ENCODE measurements around the gene MMS19.

Gene MMS19

DNA sequence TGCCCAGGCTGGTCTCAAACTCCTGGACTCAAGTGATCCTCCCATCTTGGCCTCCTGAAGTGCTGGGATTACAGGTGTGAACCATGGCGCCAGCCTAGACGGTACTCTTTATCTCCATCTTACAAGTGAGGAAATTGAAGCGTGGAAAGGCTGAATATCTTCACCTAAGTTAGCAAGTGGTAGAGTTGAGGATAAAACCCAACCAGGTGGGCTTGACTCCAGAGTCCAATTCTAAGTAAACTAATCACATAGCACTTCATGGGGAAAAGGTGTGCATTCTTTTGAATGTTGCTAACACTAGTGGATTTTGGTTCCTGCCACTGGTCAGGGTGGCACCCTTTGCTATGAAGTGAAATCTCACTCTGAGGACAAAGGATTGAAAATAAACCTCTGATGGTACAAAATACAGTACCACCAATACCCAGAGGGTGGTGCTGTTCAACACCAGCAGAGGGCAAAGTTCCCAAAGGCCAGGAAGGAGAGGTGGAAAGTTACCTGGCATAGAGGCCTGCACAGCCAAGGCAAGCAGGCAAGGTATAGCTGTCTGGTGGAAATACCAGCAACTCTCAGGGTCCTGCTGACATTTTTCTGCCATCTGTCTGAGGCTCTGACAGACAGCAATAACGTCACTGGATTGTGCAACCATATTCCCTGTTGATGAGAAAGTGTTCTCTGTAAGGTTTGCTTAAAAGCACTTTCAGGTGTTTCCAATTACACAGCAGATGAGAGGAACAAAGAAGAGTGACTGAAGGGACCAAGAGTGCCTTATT is 34.7 kb downstream of the MMS19 start:
- peak; percentile 31 for DNase-seq

DNA sequence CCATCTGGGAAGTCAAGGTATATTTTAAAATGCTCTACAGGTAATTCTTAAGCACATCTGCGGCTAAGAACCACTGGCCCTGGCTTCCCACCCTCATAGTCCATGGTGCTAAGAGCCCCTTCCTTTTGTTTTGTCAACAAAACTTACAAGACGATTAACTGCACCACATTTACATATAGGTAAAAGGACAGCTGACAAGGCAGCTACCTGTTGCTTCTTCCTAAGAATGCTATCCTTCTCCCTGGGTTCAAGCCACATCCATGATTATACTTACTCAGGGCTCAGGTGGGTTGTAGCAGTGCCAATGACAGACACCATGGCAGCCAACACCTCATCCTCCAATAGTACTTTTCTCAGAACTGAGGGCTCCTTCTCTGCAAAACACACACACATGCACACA is 35.9 kb downstream of the MMS19 start:
- no peak for DNase-seq

DNA sequence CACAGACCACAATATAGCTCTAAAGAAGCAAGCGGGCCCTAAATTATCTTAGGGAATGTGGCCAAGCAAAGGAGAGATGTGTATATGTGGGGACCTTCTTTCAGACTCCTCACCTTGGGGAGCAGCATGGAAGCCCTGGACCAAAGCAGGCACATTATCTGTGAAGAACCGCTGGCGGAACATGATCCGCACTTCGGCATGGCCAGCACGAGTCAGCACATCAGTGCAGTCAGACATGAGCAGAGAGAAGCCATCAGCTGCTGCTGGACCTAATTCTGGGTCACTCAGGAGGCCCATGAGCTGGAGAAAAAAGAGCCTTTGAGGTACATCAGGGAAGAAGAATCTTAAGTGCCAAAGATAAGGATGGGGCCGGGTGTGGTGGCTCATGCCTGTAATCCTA is 38.3 kb downstream of the MMS19 start:
- DNase-seq, result no peak

DNA sequence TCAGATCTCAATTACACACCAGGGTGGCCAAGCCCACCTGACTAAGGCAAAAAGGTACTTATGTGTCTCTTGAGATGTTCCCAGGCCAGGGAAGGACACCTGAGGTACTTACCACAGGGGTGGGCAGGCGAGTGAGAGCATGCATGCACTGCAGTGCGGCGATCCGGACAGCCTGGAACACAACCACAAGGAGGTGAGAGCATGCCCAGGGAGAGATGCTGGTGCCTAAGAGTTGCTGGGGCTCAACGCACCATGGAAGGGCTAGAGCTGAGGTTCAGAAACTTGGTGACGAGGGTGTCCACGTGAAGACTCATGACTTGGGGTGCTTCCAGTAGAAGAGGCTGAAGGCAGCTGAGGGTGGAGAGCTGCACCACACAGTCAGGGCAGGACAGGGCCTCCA is 39.1 kb downstream of the MMS19 start:
- no peak for DNase-seq

DNA sequence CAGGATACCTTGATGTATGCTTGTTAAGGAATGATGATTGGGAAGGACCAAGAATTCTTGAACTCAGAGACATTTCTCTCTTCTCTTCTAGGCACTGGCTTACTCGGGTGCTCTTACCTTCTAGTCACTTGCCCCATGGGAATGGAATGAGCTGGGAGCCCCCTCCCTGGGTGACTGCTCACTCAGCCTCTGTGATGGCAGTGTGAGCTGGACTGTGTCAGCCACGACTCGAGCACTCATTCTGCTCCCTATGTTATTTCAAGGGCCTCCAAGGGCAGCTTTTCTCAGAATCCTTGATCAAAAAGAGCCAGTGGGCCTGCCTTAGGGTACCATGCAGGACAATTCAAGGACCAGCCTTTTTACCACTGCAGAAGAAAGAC is 41.5 kb downstream of the MMS19 start:
- DNase-seq, result no peak

DNA sequence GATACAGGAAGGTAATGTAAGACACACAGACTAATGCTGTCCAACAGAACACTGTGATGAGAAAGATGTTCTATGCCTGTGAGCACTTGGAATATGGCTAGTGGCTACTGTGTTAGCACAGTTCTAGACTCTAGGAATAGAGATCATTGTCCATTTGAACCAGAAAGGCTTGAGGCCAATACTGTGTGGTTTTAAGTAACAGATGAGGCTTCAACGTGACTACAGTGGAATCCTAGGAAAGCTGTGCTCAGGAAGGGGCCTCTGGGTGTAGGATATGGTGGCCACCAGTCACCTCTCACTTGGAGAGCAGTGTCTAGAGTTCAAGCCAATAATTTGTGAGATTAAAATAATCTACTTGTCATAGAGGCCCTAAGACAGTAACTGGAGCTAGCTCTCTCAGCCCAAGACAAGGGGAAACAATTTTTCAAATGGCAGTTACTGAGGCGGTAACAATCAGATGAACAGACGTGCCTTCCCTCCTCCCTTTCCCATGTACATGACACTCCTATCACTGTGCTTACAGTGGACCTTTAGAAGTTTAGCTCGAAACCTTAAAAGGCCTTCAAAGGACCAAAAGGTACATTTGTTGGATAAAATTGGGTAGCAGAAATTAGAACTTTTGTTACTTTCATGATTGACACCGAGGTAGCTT is 42.1 kb downstream of the MMS19 start:
- no peak for DNase-seq

DNA sequence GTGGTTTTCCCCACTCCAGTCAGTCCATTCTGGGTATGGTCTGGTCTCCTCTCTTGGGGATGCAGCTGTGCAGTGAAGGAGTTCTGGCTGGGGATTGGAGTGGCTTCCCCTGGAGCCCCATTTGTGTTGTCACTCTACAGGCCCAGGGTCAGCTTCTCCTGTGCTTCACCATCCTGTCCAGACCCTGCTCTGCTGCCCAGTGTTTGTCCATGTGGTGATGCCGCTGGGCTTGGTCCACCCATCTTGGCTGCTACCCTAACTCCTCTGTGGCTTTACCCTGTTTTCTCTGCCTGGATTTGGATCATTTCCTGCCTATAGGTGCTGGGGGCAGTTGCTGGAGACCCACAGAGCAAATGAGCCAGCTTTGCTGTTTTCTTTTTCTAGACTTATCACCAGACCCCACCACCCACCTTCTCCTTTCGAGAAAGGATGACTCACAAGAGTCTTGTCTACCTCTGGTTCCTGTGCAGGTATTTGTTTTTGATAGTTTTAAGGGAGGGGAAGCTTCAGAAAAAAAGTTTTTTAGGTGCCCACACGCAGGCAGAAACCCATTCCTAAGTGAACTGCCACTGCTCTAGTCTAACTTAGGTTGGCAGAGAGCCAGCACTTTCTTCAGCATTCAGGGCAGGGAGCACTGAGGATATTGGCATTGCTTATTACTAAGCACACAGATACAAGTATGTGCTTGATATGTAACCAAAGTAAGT is 43.7 kb downstream of the MMS19 start:
- no peak for DNase-seq

DNA sequence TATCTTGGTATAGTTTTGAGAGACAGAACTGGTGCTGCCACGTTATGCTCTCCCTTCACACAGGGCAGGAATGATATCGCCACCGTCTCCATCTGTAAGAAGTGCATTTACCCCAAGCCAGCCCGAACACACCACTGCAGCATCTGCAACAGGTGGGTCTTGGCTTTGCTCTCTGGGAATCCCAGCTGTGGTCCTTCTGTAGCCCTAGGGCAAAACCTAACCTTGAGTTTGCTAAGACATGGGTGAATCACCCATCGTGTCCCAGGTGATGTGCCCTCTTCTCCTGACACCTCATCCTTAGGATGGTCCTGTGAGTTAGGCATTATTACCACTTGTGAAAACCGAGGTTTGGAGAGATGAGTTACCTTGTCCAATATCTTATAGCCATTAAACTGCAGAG is 45.9 kb downstream of the MMS19 start:
- no peak for DNase-seq

DNA sequence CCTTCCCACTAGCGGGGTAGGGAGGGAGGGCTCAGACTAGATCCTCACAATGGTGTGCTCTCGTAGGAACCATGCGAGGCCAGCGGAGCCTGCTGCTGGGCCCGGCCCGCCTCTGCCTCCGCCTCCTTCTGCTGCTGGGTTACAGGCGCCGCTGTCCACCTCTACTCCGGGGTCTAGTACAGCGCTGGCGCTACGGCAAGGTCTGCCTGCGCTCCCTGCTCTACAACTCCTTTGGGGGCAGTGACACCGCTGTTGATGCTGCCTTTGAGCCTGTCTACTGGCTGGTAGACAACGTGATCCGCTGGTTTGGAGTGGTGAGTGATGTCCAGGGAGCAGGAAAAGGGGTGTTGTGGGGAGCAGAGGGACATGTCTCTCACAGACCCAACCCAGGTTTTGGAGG is 46.6 kb downstream of the MMS19 start:
- no peak for DNase-seq

DNA sequence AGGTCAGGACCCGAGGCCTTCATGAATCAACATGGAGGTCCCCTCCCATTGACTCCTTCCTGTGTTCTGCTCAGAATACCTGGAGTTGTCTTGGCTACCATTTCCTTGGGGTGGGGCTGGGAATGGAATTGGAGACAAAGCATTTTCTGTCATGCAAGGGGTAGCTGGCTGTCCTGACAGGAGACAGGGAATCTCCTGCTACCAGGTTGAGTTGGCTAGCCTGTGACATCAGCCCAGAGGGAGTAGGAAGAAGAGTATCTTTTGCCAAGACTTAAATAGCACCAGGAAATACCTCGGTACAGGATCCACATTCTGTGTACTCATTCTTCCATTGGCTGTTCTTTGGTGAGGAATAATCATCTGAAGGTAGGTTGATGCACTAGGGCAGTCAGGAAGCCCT is 47.4 kb downstream of the MMS19 start:
- DNase-seq, result no peak

DNA sequence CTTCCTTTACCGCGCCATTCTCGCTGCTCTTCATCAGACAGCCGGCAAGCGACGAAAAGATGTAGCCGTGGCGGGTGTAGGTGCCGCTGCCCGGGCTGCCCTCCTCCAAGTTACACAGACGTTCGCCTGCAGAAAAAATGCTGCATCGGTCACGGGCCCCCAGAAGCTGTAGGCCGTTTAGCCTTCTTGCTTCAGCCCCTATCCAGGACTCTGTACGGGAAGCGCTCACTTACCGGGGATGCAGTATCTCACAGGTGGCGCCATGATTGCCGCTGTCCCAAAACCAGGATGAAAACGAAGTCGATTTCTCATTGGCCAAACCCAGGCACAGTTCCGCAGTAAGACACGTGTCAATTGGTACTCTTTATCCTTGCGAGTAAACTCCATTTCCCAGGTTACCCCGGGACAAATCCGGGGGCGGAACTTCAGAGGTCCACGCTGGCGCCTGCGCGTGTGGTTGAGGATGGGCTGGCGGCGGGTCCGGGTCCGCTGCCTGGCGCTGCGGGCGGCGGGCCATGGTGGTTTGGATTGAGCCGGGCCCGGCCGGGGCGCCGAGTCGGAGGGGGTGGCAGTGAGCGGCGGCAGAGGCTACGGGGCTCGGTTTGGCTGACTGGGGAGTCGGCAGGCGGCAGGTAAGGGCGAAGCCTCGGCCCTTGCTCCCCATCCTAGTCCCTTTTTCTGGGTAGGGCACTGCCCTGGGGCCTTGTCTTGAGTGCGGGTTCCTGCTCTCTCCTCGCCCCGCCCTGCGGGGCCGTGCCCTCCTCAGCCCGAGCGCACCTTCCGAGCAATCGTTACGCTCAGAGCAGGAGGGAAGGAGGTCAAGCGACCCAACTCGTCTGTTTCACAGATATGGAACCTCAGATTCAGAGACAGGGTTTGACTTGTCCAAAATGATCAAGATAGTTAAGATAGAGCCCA is 52.2 kb downstream of the MMS19 start, which contains the start of the genes EXOSC1 and ZDHHC16:
TSS of gene EXOSC1 (minus strand) at position 285 of the 918 bp plus-strand sequence. CDS start at position 264, 21 bp downstream.
TSS of gene ZDHHC16 (plus strand) at position 454 of the 918 bp plus-strand sequence. CDS start 5,501 bp downstream, outside the sequence.
- peak; percentile 96 for DNase-seq

DNA sequence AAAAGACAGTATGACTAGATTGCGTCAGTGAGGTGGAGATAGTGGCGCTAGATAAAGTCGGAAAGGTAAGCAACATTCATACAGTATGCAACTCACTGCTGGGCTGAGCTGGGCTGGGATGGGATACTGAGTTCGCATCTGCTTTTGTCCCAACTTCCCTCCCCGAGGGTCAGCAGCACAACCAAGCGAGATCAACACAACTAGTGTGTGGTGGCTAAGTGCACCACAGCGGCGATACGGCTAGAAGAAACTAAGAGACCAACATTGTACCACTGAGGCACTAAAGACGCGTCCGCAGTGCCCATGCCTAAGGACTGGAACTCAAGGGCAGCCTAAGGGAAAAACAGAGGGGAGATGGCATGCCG is 52.9 kb downstream of the MMS19 start:
- no peak for DNase-seq

DNA sequence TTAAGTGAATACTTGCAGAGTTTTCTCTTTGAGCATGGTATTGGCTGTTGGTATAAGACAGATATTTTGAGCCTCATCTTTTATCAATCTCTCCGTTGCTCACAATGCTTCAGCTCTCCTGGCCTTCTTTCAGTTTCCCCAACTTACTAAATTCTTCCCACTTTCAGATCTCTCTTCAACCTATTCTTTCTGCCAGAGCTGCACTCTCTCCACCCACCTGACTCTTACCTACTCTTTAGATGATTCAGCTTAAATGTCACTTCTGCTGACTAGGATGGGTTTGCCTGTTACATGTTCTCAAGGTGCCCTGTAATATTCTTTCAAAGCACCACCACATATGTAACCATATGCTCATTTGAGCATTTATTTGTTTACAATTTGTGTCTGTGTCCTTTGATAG is 54.0 kb downstream of the MMS19 start:
- no peak for DNase-seq

DNA sequence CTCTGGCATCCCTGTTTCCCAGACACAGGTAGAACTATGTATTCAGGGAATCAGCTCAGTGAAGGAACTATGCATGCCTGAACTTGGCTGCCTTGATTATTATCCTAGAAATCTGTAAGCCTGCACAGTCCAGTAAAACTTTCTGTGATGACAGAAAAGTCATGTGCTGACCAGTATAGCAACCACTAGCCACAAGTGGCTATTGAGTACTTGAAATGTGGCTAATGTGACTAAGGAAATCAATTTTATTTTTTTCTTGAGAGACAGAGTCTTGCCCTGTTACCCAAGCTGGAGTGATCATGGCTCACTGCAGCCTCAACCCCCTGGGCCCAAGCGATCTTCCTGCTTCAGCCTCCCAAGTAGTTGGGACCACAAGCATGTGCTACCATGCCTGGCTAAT is 55.9 kb downstream of the MMS19 start:
- no peak for DNase-seq

DNA sequence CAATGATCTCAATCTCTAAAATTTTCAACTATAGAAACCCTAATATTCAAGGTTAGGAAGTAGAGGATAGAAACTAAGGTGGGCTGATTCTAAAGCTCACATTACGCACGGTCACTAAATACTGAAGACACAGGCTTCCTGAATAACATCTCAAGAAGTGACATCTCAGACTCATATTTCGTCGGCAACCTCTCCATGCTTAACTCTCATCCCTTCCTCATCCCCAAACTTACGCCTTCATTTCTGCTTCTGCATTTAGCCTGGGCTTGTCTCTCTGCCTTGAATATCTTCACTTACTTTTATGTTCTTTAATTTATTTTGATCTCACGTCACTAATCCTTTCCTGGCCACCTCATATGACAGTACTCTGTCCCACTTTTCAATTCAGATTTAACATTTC is 63.0 kb downstream of the MMS19 start:
- DNase-seq, result no peak

DNA sequence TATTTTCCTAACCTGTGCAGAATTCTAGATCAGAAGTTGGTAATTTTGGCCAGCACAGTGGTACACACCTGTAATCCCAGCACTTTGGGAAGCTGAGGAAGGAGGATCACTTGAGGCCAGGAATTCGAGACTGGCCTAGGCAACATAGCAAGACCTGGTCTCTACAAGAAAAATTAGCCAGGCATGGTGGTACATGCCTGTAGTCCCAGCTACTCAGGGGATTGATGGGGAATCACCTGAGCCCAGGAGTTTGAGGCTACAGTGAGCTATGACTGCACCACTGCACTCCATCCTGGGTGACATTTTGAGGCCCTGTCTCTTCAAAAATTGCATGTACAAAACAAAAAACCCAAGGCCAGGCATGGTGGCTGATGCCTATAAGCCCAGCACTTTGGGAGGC is 63.7 kb downstream of the MMS19 start:
- no peak for DNase-seq

DNA sequence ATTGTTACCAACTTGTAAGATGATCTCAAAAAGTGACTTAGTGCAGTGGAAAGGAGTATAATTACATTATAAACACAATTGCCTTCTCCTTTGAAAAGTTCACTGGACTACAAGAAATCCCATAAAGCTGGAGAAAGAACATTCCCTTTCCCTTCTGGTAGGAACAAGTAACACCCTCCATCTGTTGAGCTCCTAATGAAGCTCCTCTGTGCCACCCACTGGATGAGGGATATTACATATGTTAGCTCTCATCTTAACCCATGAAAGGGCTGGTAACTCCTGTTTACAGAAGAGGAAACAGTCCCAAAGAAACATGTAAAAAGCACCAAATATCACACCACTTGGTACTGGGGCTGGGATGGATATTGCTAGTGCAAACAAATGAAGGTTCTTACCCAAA is 64.2 kb downstream of the MMS19 start:
- DNase-seq, result no peak

DNA sequence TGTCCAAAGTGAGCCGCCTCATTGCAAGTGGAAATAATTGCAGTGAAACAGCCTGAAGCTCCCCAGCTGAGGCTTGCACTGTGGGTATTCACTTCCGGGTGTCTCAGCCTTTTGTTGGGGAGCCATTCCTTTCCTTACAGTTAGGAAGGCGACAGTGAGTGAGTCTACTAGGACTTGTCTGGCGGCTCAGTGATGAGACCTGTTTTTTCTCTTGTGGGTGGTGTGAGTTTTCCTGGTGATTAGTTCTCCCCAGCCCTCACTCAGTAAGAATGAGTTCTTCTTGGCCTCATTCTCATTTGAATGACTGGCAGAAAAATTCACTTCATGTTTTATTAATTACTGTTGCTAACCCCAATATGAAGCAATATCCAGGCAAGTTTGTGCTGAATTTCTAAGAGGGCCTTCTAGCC is 69.6 kb downstream of the MMS19 start:
- DNase-seq, result peak; percentile 52

DNA sequence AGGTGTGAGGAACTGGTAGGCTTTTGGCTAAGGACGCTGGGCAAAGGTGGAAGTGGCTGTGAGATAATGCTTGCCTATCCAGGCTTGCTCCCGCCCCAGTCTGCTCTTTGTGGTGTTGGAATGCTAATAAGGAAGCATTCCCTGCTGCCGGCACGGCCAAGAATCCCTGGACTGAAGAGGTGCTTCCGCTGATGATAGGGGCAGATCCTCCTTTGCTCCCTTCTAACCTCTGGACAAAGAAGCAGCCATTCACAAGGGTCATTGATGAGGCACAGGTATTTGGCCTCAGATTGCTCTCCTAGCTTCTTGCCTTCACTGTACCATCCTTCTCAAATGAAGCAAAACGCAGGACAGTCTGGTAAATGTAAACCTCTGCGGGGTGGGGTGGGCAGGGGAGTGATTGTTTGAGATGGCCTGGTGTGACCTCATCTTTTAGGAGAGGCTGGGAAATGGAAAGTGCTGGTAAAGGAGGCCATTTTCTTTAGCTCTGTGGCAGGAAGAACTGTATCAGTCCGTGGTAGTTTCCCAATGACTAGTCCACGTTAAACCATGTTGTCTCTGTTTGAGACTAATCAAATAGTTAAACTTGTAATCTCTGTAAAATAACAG is 70.5 kb downstream of the MMS19 start:
- DNase-seq, result peak; percentile 73

DNA sequence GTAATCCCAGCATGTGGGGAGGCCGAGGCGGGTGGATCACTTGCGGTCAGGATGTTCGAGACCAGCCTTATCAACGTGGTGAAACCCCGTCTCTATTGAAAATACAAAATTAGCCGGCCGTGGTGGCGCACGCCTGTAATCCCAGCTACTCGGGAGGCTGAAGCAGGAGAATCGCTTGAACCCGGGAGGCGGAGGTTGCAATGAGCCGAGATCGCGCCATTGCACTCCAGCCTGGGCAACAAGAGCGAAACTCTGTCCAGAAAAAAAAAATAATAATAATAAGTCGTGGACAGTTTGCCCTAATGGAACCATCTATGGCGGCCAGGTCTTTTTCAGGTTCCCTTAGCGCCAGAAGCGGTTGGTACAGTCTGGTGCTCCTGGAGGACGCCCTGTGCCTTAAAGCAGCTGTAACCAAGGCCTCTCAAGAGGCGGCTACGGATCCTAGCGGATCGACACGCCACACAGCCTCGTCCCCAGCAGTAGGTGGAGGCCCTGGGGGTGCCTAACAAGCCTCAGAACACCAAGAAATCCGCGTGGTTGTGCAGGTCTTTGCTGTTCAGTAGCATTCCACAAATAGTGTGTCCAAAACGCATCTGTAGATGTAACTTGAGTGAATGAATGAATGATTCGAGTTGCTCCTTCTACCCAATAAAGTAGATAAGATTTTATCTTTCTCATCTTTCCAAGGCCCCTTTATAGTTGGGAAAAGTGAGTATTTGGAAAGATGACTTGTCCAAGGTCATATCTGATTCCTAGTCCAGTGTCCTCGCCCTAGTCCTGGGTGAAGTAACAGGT is 71.2 kb downstream of the MMS19 start:
- no peak for DNase-seq

DNA sequence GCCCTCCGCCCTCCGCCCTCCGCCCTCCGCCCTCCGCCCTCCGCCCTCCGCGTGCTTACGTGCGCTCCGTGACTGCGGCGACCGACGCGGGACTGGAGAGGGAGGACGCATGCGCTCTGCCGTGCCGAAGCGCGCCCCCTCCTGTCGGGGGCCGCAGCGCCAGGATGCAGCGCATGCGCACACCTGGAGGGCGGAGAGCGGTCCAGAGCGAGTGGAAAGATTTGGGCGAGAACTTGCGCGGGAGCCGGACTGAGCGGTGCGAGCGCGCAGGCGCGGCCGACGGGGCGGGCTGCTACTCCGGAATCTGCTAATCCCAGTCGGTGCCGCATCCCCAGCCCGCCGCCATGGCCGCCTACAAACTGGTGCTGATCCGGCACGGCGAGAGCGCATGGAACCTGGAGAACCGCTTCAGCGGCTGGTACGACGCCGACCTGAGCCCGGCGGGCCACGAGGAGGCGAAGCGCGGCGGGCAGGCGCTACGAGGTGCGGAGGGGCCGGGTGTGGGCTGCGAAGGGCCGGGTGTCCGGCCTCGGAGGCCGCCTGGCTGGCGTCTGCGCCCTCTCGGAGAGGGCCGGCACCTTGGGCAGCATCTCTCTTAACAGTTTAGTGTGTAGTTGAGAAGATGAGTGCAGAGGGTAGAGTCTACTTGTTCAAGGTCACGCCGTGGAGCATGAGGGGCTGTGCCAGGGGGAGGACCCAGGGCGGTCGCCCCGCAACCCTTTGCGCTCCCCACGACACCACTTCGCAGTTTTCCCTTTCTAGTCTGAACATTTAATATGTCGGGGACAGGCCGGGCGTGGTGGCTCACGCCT is 72.1 kb downstream of the MMS19 start, which contains the start of gene PGAM1:
TSS of gene PGAM1 (plus strand) at position 228 of the 812 bp plus-strand sequence. CDS start at position 345, 117 bp downstream.
- peak; percentile 94 for DNase-seq
